Stimulated activated CD4-positive, alpha-beta T cell treated with anti-CD3 and anti-CD28 coated beads, TNF-alpha, amount 100 ng/mL, for 24 hours (primary cell): ENCODE results near the gene BEGAIN.

Experiments used
- DNase-seq, 3 experiments: peaks; one replicate each; pipeline ENCODE4 v3.0.0-alpha.2; 2020; ENCODE audit warnings: low read depth in 3 of 3

BEGAIN gene

DNA sequence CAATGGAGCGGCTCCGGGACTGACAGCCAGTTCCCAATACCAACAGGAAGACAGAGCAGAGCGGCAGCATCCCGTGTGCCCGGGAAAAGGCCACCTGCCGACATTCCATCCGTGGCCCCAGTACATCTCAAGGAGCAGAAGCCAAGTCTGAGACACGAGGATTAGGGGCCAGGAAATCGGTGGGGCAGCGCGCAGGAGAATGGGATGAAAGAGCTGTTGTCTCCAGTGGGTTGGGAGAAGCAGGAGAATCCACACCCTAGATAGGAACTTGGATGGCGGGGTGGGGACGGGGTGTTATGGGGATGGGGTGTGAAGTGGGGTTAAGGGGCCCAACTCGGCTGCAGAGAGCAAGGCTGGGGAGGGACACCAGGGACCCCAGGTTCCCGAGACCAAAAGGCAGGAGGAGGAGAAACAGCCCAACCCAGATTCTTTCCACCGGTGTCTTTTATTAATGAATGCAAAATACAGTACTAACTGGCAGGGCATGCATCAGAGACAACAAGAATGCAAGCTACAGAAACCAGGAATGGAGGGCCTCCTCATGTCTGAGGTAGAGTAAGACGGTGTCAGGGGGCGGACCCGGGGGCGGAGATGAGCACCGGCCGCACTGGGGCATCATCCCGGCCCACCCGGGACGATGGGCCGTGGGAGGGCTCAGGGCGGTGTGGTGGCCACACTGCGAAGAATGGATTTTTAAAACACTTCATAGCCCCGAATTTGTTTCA, 50.3 kb downstream of the BEGAIN start:
- DNase-seq = no peak

GRCh38 chr14:100536121-100536510, 51.1 kb downstream of the BEGAIN start:
- no peak for DNase-seq

GRCh38 chr14:100535287-100536120, 51.7 kb downstream of the BEGAIN start:
- no peak for DNase-seq

GRCh38 chr14:100534528-100535286, 52.5 kb downstream of the BEGAIN start:
- no peak for DNase-seq

GRCh38 chr14:100533656-100534485, 53.3 kb downstream of the BEGAIN start:
- no peak for DNase-seq

DNA sequence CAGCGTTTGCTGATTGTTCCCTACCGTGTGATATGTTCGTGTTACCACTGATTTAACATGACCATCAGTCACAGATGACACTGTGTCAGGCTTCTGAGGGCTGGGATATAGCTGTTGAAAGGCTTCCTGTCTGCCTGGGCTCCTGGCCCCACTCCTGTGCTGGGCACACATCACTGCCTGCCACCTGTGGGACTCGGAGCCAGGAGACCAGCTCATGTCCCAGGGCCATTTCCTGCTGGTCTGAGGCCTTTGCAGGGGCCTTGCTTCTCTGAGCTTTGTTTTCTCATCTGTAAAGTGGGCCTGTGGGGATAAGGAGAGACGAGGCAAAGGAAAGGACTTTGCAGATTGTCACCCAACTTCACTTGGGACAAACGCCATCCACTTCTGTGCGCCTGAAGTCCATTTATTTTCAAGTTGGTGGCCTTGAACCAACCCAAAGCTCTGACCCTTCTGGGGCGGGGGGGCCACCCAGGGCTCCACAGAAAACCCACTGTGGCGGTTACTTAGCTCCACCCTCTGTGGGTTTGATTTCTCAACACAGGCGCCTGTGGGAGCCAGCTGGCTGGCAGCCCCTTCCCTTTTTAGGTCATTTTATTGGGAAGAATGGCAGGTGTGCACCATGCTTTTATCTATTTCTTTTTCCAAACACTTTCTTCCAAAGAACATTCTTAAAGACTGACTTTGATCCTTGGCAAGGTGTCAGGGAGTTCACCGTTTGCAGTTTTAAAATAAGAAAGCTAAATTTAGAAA, 54.1 kb downstream of the BEGAIN start:
- no peak for DNase-seq

DNA sequence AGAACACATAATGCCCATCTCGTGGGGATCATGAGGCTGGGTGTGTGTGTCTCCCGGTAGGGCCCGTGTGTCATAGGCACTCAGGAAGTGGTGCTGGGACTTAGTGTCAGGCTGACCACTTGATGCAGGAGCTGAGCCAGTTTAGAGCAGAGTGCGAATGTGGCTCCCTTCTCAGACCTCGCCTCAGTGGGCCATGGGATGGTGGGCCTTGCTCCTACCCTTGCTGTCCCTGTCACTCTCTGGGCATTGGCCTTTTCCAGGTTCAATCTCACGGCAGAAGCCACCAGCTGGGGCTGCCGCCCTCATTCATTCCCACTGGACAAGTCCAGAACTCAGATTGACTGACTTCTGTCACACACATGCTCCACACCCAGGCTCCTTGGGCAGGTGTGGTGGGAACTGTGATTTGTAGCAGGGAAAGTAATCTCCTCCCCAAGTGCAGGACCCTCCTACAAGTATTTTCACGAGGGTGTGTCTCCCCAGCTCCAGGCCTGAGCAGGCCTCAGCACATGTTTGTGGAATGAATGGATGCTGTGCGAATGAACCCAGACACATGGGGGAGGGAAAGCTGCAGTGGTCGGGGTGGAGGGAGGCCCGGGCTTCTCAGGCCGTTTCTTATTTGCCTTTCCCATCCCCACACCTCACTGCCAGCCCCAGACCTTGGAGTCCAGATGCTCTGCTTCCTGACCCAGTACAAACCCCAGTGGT, 54.9 kb downstream of the BEGAIN start:
- no peak for DNase-seq

DNA sequence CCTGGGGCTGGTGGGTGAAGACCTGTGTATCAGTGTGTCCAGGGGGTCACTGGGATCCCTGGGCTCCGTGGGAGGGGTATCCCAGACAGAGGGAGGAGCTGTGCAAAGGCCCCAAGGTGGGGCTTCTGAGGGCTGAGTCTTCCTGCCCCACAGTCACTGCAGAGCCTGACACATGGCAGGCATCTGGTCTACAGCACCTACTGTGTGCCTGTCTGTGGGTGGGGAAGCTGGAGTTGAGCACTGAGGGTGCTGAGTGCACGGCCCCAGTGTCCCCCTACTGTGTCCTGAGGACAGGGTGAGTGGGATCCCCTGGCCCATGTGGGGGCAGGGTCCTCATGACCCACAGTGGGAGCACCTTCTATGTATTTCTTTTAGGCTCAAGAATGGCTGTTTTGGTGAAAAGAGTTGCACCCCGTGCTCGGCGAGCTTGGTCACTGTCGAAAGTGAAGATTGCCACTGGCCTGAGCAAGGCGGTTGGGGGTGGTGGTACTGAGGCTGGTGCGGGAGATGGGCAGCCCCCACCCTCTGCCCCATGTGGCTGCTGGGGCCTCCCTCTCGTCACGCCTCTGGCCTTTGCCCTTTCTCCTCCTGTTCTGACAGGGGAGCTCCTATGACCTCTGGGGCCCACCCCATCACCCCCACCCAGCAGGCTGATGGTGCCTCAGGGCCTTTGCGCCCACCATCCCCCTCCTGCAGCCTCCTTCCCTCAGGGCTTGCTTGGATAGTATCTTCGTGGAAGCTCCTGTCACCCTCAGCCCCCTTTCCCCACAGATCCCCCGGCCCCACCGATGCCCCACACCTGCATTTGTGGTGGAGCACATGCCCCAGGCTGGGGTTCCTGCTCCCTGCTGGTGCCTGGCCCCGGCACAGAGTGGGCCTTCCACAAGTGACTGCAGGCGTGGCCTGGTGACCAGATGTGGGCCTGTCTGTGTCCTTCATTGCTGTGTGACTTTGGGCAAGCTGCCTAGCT, 55.8 kb downstream of the BEGAIN start:
- no peak for DNase-seq

DNA sequence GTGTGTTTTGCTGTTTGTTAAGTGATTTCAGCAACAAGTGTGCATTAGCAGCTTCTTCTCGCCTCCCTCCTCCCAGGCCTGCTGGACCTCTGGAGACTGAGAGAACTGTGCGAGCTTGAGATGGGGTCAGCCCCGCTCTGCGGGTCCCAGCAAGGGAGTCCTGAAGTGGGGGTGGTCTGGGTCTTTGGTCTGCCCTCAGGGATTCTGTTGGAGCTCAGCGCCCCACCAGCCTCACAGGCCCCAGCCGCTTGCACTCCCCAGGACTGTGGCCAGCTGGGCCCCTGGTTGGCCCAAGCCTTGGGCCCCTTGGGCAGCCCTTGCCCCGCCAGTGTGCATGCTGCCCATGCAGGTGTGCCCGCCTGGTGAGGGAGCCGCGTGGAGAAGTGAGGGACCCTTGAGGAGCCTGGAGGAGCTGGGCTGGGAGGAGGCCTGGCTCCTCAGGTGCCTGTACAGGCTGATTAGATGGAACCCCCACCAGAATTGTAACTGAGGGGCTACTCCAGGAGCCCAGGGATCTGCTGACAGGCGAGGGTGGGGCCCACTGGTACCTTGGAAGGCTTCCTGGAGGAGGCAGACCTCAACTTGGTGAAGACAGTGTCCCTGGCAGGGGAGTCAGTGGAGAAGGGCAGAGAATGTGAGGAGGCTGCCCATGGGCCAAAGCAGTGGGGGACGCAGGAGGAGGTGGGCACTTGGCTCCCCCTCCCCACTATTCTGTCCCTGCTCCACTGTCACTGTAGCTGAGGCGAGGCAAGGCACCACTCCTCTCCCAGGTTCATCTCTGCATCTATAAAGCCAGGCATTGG, 56.7 kb downstream of the BEGAIN start:
- no peak for DNase-seq

GRCh38 chr14:100529561-100530031, 57.6 kb downstream of the BEGAIN start:
- no peak for DNase-seq

DNA sequence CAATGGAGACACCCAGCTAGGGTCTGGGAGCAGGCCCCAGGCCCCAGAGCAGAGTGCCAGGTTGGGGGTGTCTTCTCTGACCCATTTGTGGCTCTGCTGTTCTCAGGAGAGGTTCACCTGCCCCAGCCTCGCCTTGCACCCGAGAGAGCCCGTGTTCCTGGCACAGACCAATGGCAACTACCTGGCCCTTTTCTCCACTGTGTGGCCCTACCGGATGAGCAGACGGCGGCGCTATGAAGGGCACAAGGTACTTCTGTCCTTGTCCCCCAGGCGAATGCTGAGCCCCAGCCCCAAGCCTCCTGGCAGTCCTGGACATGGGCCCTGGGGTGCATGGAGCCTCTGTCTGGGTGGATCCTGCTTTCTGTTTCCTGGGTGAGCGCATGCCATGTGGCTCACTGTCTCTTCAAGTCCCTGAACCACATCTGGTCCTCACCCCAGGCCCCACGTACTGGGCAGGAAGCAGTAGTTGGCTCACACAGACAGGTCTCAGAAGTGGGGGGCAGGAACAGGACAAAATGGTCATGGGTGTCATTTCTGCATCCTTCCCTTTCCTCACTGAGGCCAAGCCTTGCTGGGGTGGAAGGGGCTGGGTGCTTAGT, 58.2 kb downstream of the BEGAIN start:
- no peak for DNase-seq

DNA sequence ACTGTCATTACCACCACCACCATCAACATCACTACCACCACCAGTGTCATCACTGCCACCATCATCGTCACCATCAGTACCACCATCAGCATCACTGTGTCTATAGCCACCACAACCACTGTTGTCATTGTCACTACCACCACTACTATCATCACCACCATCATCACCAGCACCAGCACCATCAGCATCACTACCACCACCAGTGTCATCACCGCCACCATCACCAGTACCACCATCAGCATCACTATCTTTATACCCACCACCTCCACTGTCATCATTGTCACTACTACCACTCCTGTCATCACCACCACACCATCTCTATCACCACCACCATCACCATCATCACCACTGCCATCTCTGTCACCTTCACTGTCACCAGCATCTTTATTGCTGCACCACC, 60.6 kb downstream of the BEGAIN start:
- DNase-seq = no peak

GRCh38 chr14:100526057-100526456, 61.2 kb downstream of the BEGAIN start:
- no peak for DNase-seq

DNA sequence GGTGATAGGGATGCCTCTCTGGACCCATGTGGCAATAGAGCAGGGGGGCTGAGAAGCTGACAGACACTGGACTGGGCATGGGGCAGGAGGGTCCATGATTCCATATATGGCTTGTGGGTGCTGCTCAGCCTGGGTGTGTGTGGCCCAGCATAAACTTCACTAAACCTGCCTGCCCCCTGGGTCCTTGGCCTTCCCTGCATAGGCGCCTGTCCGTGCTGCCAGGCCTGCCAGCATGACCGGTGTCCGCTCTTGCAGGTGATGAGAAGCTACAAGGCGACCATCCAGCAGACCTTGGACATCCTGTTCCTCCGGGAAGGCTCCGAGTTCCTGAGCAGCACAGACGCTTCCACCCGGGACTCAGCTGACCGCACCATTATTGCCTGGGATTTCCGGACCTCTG, 61.6 kb downstream of the BEGAIN start:
- no peak for DNase-seq

DNA sequence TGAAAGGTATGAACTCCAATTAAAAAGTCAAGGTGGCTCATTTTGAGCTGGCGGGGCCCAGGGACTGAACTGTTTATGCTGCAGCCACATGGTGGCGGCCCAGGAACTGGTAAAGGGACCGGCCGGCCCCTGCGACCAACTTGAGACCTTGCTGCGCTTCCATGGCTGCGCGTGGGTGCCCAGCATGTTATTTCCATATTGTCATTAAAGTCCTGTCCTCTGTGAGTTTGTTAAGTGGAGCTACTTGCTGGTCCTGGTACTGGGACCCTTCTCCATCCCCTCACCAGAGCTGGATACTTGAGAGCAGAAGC, 62.3 kb downstream of the BEGAIN start:
- no peak for DNase-seq

DNA sequence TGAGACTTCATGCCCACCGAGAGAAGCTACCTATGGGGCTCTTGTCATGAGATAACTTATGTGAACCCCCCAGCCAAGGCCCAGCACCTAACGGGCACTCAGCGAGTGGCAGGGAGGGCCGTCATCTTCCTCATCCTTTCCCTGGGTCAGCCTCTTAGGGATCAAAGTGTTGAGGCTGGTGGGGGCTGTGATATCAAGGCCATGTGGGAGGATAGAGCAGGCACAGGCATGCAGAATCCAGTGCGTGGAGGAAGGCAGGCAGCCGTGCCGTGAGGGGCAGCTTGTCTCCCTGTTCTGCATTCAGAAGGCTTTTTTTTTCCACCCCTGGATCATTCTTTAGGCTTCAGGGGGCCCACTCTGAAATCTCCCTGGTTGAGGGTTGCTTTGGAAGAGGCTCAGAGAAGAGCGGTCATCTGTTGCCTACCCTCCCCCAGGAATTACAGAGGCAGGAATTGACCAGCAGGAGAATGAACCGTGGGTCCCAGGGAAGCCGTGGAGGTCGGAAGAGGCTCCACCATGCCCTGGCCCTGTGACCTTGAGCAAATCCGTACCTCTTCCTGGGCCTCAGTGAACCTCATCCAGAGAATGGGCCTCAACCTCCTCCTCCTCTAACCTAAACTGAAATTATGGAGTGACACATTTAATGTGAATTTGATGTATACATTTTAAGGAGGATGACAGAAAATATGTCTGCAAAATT, 62.8 kb downstream of the BEGAIN start:
- no peak for DNase-seq

GRCh38 chr14:100523843-100524169, 63.4 kb downstream of the BEGAIN start:
- no peak for DNase-seq
